Hepatocyte (in vitro differentiated cells): ENCODE results near the gene HSPBAP1. TPM values are rescaled to one million over a fixed set of nuclear protein-coding genes. Genes with fewer than 3 reads are reported as not detected.
"Not testable (repeated sequence)": the region's sequence is repeated elsewhere in the genome, so short reads cannot be mapped to it uniquely, and the experiment has no call there.

Experiments
- DNase-seq: peaks from one replicate; pipeline ENCODE4 v3.0.0-alpha.2; 2016; ENCODE audit warnings: low spot score
- H2AFZ ChIP-seq: fragments of 200-600 bp; sonication (generic); 2 replicates; pipeline ENCODE4 v1.6.0; 2016; ENCODE audit warnings: antibody characterized with exemption, mild to moderate bottlenecking
- H3K27ac ChIP-seq: fragments of 200-600 bp; sonication (generic); 2 replicates; pipeline ENCODE4 v1.5.1; 2016; ENCODE audit warnings: mild to moderate bottlenecking
- H3K27me3 ChIP-seq: fragments of 200-600 bp; sonication (generic); 2 replicates; pipeline ENCODE4 v1.6.1; 2016
- H3K36me3 ChIP-seq: fragments of 200-600 bp; sonication (generic); replicated peaks from 2 replicates; pipeline ENCODE4 v1.5.1; 2016; ENCODE audit warnings: low read depth; ENCODE audit not compliant: insufficient read depth
- H3K4me1 ChIP-seq: fragments of 200-600 bp; sonication (generic); 2 replicates; pipeline ENCODE4 v1.5.1; 2016; ENCODE audit warnings: mild to moderate bottlenecking, moderate library complexity; ENCODE audit not compliant: insufficient read depth
- H3K4me2 ChIP-seq: fragments of 200-600 bp; sonication (generic); 2 replicates; pipeline ENCODE4 v1.6.0; 2016
- H3K4me3 ChIP-seq: fragments of 200-600 bp; sonication (generic); 2 replicates; pipeline ENCODE4 v1.5.1; 2016; ENCODE audit warnings: mild to moderate bottlenecking
- H3K79me2 ChIP-seq: fragments of 200-600 bp; sonication (generic); 2 replicates; pipeline ENCODE4 v1.6.0; 2017; ENCODE audit warnings: mild to moderate bottlenecking
- H3K9me2 ChIP-seq: fragments of 200-600 bp; sonication (generic); replicated peaks from 2 replicates; pipeline ENCODE4 v1.6.0; 2017; ENCODE audit warnings: mild to moderate bottlenecking; ENCODE audit not compliant: insufficient read depth
- H3K9me3 ChIP-seq: fragments of 200-600 bp; sonication (generic); 2 replicates; pipeline ENCODE4 v1.5.1; 2016; ENCODE audit warnings: low read depth, mild to moderate bottlenecking
- H4K20me1 ChIP-seq: fragments of 200-600 bp; sonication (generic); 2 replicates; pipeline ENCODE4 v1.6.0; 2016; ENCODE audit warnings: mild to moderate bottlenecking; ENCODE audit not compliant: insufficient read depth, poor library complexity, severe bottlenecking
- EZH2 ChIP-seq: fragments of 200-600 bp; sonication (generic); IDR thresholded peaks from 2 replicates; pipeline ENCODE4 v1.6.1; 2016; ENCODE audit warnings: antibody characterized with exemption, mild to moderate bottlenecking, borderline replicate concordance
- EZH2phosphoT487 ChIP-seq: fragments of 200-600 bp; sonication (generic); IDR thresholded peaks from one replicate; pipeline ENCODE4 v1.6.1; 2018; ENCODE audit warnings: antibody characterized with exemption, mild to moderate bottlenecking, low read depth, moderate library complexity; ENCODE audit not compliant: unreplicated experiment, severe bottlenecking
- WGBS: methylation state at CpG from one replicate; pipeline ENCODE4 v1.1.6; 2016; ENCODE audit warnings: low lambda C conversion rate; ENCODE audit errors: missing lambda C conversion rate; 5-methylcytosine and 5-hydroxymethylcytosine counted together
- polyA plus RNA-seq: library from polyadenylated mRNA; unstranded; fragments of >200 nt; fragmentation: Nextera tagmentation; extraction: Ambion mirVana; gene quantifications from 2 replicates; pipeline ENCODE4 v1.2.1, GENCODE V29; 2016
- total RNA-seq: library from RNA; depleted of rRNA; stranded (reverse); fragments of >200 nt; gene quantifications from 2 replicates; pipeline ENCODE4 v1.2.3, GENCODE V29; 2014
- TF ChIP-seq, protein P1 (sequence below): fragments of 200-600 bp; sonication (generic); IDR thresholded peaks from 2 replicates; pipeline ENCODE4 v1.5.1; 2016; ENCODE audit warnings: antibody characterized with exemption, mild to moderate bottlenecking; ENCODE audit not compliant: poor library complexity

Gene HSPBAP1
- total and polyA plus RNA-seq, 2 experiments from 2014 or later: 6.2 to 11.0 TPM

DNA sequence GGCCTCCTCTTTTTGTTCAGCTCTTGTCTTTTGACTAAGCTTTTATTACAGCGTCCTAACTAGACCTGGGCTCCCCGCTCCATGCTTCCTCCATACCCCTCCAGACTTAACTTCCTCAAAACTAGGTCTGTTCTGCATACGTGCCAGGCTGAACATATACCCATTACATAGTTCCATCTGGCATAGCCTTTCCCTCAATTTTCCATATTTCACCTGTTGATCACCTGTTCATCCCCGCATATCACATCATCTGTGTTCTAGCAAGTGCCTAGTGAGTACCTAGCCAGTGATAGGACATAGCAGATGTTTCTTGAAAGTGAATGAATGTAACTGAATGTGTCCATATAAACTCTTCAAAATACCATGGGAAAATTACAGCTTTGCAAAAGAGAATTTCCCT is 77.0 kb downstream of the HSPBAP1 start:
- Histone ChIP-seq H2AFZ (no peak overlapping the region), H3K4me2 (no peak overlapping the region), H3K27ac (no peak overlapping the region), H3K4me1 (no peaks in the 10 kb centered on the region), H3K79me2 (no peaks in the 10 kb centered on the region), H3K36me3 (no peaks in the 10 kb centered on the region), H3K4me3 (no peak overlapping the region), H3K9me3 (no peaks in the 10 kb centered on the region), H3K27me3 (no peaks in the 10 kb centered on the region), H3K9me2 (no peaks in the 10 kb centered on the region), H4K20me1 (no peaks in the 10 kb centered on the region)
- 98% methylated on average over 4 of the region's 4 CpGs for WGBS
- no peak for DNase-seq
- TF ChIP-seq EZH2phosphoT487 (no peak), EZH2 (no peak)
- TF ChIP-seq, protein P1, sequence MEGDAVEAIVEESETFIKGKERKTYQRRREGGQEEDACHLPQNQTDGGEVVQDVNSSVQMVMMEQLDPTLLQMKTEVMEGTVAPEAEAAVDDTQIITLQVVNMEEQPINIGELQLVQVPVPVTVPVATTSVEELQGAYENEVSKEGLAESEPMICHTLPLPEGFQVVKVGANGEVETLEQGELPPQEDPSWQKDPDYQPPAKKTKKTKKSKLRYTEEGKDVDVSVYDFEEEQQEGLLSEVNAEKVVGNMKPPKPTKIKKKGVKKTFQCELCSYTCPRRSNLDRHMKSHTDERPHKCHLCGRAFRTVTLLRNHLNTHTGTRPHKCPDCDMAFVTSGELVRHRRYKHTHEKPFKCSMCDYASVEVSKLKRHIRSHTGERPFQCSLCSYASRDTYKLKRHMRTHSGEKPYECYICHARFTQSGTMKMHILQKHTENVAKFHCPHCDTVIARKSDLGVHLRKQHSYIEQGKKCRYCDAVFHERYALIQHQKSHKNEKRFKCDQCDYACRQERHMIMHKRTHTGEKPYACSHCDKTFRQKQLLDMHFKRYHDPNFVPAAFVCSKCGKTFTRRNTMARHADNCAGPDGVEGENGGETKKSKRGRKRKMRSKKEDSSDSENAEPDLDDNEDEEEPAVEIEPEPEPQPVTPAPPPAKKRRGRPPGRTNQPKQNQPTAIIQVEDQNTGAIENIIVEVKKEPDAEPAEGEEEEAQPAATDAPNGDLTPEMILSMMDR: no peak

DNA sequence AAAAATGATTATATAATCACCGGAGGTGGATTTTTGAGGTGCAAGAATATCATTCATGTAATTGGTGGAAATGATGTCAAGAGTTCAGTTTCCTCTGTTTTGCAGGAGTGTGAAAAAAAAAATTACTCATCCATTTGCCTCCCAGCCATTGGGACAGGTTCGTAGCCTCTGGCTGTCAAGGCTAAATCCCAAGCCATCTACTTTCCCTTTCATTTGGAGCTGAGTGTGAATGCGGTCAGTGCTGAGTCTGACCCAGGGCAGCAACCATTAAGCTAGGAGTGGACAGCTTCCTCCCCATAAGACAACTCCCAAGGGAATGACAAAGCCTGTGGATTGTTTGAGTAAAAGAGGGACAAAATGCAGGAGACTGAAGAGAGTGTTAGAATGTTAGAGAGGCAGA is 79.4 kb downstream of the HSPBAP1 start:
- Histone ChIP-seq H3K27ac (no peak overlapping the region), H3K9me2 (no peaks in the 10 kb centered on the region), H2AFZ (no peak overlapping the region), H3K4me2 (no peak overlapping the region), H3K27me3 (no peaks in the 10 kb centered on the region), H3K4me1 (no peaks in the 10 kb centered on the region), H3K9me3 (no peaks in the 10 kb centered on the region), H4K20me1 (no peaks in the 10 kb centered on the region), H3K4me3 (no peak overlapping the region), H3K36me3 (no peaks in the 10 kb centered on the region), H3K79me2 (peaks cover 2% of the 10 kb centered on the region)
- DNase-seq: no peak
- TF ChIP-seq EZH2 (no peak), EZH2phosphoT487 (no peak)
- TF ChIP-seq, protein P1: no peak
- 91% methylated on average over 3 of the region's 3 CpGs for WGBS

DNA sequence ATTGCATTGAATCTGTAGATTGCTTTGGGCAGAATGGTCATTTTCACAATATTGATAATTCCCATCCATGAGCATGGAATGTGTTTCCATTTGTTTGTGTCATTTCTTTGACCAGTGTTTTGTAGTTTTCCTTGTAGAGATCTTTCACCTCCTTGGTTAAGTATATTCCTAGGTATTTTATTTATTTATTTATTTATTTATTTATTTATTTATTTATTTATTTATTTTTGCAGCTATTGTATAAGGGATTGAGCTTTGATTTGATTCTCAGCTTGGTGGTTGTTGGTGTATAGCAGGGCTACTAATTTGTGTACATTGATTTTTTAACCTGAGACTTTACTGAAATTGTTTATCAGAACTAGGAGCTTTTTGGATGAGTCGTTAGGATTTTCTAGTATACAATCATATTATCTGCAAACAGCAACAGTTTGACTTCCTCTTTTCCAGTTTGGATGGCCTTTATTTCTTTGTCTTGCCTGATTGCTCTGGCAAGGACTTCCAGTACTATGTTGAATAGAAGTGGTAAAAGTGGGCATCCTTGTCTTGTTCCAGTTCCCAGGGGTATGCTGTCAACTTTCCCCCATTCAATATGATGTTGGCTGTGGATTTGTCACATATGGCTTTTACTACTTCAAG is 82.9 kb downstream of the HSPBAP1 start:
- not testable (repeated sequence) for H3K36me3 ChIP-seq

DNA sequence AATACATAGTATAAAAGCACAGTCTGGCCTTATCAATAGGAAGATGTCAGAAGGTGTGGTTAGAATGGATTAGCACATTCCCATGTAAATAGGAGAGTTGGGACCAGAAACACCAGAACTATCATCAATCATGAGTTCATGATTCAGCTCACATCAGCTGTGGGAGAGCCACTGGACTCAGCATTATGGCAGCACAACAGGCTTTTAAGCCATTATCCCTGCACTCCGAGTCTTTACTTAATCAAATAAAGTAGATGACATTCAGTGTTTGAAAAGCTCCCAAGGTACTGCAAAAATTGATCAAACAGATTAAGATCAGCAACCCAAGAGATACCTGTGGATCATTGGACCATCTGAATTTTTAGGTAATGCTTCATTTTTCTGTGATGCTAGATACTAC is 88.3 kb downstream of the HSPBAP1 start:
- H3K4me1 ChIP-seq: no peaks in the 10 kb centered on the region
- H3K27me3 ChIP-seq: no peaks in the 10 kb centered on the region
- no peak overlapping the region for H3K4me3 ChIP-seq
- WGBS: 87% methylated on average over 1 of the region's 1 CpG
- H3K9me2 ChIP-seq: no peaks in the 10 kb centered on the region
- H4K20me1 ChIP-seq: no peaks in the 10 kb centered on the region
- H2AFZ ChIP-seq: no peak overlapping the region
- peaks cover 2% of the 10 kb centered on the region for H3K79me2 ChIP-seq
- TF ChIP-seq EZH2phosphoT487: no peak
- TF ChIP-seq, protein P1: no peak
- TF ChIP-seq EZH2: no peak
- H3K36me3 ChIP-seq: no peaks in the 10 kb centered on the region
- H3K4me2 ChIP-seq: no peak overlapping the region
- no peak for DNase-seq
- no peak overlapping the region for H3K27ac ChIP-seq
- no peaks in the 10 kb centered on the region for H3K9me3 ChIP-seq

More for the DNA sequence above, 82.9 kb downstream of the HSPBAP1 start:
- H3K9me3 ChIP-seq, H3K4me3 ChIP-seq, H2AFZ ChIP-seq, H3K4me1 ChIP-seq, H3K79me2 ChIP-seq, H3K9me2 ChIP-seq, DNase-seq, H4K20me1 ChIP-seq, H3K4me2 ChIP-seq, H3K27me3 ChIP-seq, H3K27ac ChIP-seq: not testable (repeated sequence)
- WGBS: 100% methylated on average over 1 of the region's 1 CpG
